WTC11 (cell line): ENCODE measurements around the gene GARNL3. TPM values are rescaled to one million over a fixed set of nuclear protein-coding genes. Genes with fewer than 3 reads are reported as not detected.

Experiments used
- ATAC-seq: fragments of 200-7000 bp; cut with Tn5 transposase; 2 replicates; pipeline ENCODE4 v1.10.0; 2021; ENCODE audit warnings: mild to moderate bottlenecking, moderate library complexity
- CTCF ChIA-PET: fragments of 300-600 bp; sonication (Branson Sonifier 250); formaldehyde crosslinking; loops from one replicate; lab custom pipeline; 2021; ENCODE audit warnings: antibody characterized with exemption; lab: Charles Lee
- POLR2A ChIA-PET: fragments of 350-600 bp; sonication (Branson Sonifier 250); formaldehyde crosslinking; loops from one replicate; lab custom pipeline; 2021; ENCODE audit warnings: antibody characterized with exemption; lab: Charles Lee
- DNase-seq: peaks from one replicate; pipeline ENCODE4 v3.0.0; 2021; ENCODE audit warnings: low spot score
- H3K27ac Mint-ChIP-seq: 2 replicates; pipeline ENCODE4 v1.8.0; 2021; ENCODE audit warnings: mixed read lengths
- H3K27me3 Mint-ChIP-seq: 2 replicates; pipeline ENCODE4 v1.8.0; 2021; ENCODE audit warnings: low read depth, mild to moderate bottlenecking, moderate library complexity, mixed read lengths
- H3K36me3 Mint-ChIP-seq: 2 replicates; pipeline ENCODE4 v1.8.0; 2021; ENCODE audit warnings: mixed read lengths
- H3K4me1 Mint-ChIP-seq: 2 replicates; pipeline ENCODE4 v1.8.0; 2022; ENCODE audit warnings: mixed read lengths
- H3K4me3 Mint-ChIP-seq: 2 replicates; pipeline ENCODE4 v1.8.0; 2021; ENCODE audit warnings: mild to moderate bottlenecking, moderate library complexity, mixed read lengths
- H3K9me3 Mint-ChIP-seq: 2 replicates; pipeline ENCODE4 v1.8.0; 2021; ENCODE audit warnings: mixed read lengths
- AR ChIP-seq: fragments of 250-450 bp; sonication (Bioruptor Pico); IDR thresholded peaks from 2 replicates; pipeline ENCODE4 v1.9.0; 2021; ENCODE audit warnings: mild to moderate bottlenecking
- CBFB ChIP-seq: sonication (generic); formaldehyde crosslinking; IDR thresholded peaks from 2 replicates; pipeline ENCODE4 v1.8.1; 2022; ENCODE audit warnings: mild to moderate bottlenecking, low read depth, missing genetic modification reagents
- E2F4 ChIP-seq: sonication (generic); formaldehyde crosslinking; IDR thresholded peaks from 2 replicates; pipeline ENCODE4 v1.8.1; 2022; ENCODE audit warnings: low read depth, mild to moderate bottlenecking, moderate library complexity, missing genetic modification reagents, borderline replicate concordance
- ELF4 ChIP-seq: sonication (generic); formaldehyde crosslinking; IDR thresholded peaks from 2 replicates; pipeline ENCODE4 v1.8.1; 2022; ENCODE audit warnings: low read depth, mild to moderate bottlenecking, moderate library complexity, missing genetic modification reagents
- ETV6 ChIP-seq: sonication (generic); formaldehyde crosslinking; IDR thresholded peaks from 2 replicates; pipeline ENCODE4 v1.8.1; 2022; ENCODE audit warnings: mild to moderate bottlenecking, missing genetic modification reagents
- FOXP1 ChIP-seq: sonication (generic); formaldehyde crosslinking; IDR thresholded peaks from 2 replicates; pipeline ENCODE4 v1.8.0; 2022; ENCODE audit warnings: missing genetic modification reagents, mild to moderate bottlenecking, moderate library complexity, borderline replicate concordance
- GRHL2 ChIP-seq: fragments of 250-450 bp; sonication (Bioruptor Pico); IDR thresholded peaks from 2 replicates; pipeline ENCODE4 v1.8.0; 2022; ENCODE audit warnings: mild to moderate bottlenecking, moderate library complexity; ENCODE audit not compliant: insufficient replicate concordance, severe bottlenecking
- HMGA2 ChIP-seq: fragments of 250-450 bp; sonication (Bioruptor Pico); IDR thresholded peaks from 2 replicates; pipeline ENCODE4 v1.4.0; 2021; ENCODE audit warnings: mild to moderate bottlenecking, moderate library complexity
- IRF2 ChIP-seq: sonication (generic); formaldehyde crosslinking; IDR thresholded peaks from 2 replicates; pipeline ENCODE4 v1.8.0; 2022; ENCODE audit warnings: low read depth, missing genetic modification reagents, borderline replicate concordance
- JUN ChIP-seq: sonication (generic); formaldehyde crosslinking; IDR thresholded peaks from 2 replicates; pipeline ENCODE4 v1.8.0; 2023; ENCODE audit warnings: mild to moderate bottlenecking, missing genetic modification reagents
- KAT7 ChIP-seq: sonication (generic); formaldehyde crosslinking; IDR thresholded peaks from 2 replicates; pipeline ENCODE4 v1.8.1; 2023; ENCODE audit warnings: missing genetic modification reagents, mild to moderate bottlenecking, borderline replicate concordance
- MAX ChIP-seq: sonication (generic); formaldehyde crosslinking; IDR thresholded peaks from 2 replicates; pipeline ENCODE4 v1.8.0; 2022; ENCODE audit warnings: mild to moderate bottlenecking, missing genetic modification reagents
- MYBL2 ChIP-seq: sonication (generic); formaldehyde crosslinking; IDR thresholded peaks from 2 replicates; pipeline ENCODE4 v1.8.1; 2023; ENCODE audit warnings: mild to moderate bottlenecking, moderate library complexity, missing genetic modification reagents
- NFYB ChIP-seq: sonication (generic); formaldehyde crosslinking; conservative IDR thresholded peaks from 2 replicates; pipeline ENCODE4 v1.8.0; 2022; ENCODE audit warnings: low read depth, missing genetic modification reagents
- NR1H2 ChIP-seq: sonication (generic); formaldehyde crosslinking; IDR thresholded peaks from 2 replicates; pipeline ENCODE4 v1.9.0; 2021; ENCODE audit warnings: mild to moderate bottlenecking, moderate library complexity, missing genetic modification reagents
- NR3C1 ChIP-seq: sonication (generic); formaldehyde crosslinking; conservative IDR thresholded peaks from 2 replicates; pipeline ENCODE4 v1.8.1; 2023; ENCODE audit warnings: low read depth, mild to moderate bottlenecking, missing genetic modification reagents
- SMAD4 ChIP-seq: sonication (generic); formaldehyde crosslinking; IDR thresholded peaks from 2 replicates; pipeline ENCODE4 v1.8.0; 2022; ENCODE audit warnings: mild to moderate bottlenecking, missing genetic modification reagents
- SP1 ChIP-seq: sonication (generic); formaldehyde crosslinking; conservative IDR thresholded peaks from 2 replicates; pipeline ENCODE4 v1.8.1; 2022; ENCODE audit warnings: missing genetic modification reagents
- ZBTB21 ChIP-seq: sonication (generic); formaldehyde crosslinking; IDR thresholded peaks from 2 replicates; pipeline ENCODE4 v1.8.1; 2023; ENCODE audit warnings: mild to moderate bottlenecking, missing genetic modification reagents, borderline replicate concordance
- ZNF121 ChIP-seq: sonication (generic); formaldehyde crosslinking; IDR thresholded peaks from 2 replicates; pipeline ENCODE4 v1.8.0; 2023; ENCODE audit warnings: missing genetic modification reagents
- ZNF232 ChIP-seq: sonication (generic); formaldehyde crosslinking; IDR thresholded peaks from 2 replicates; pipeline ENCODE4 v1.8.0; 2022; ENCODE audit warnings: mild to moderate bottlenecking, missing genetic modification reagents
- ZNF416 ChIP-seq: fragments of 250-450 bp; sonication (Bioruptor Pico); IDR thresholded peaks from 2 replicates; pipeline ENCODE4 v1.9.0; 2021; ENCODE audit warnings: mild to moderate bottlenecking, inconsistent platforms
- ZNF532 ChIP-seq: fragments of 250-450 bp; sonication (Bioruptor Pico); IDR thresholded peaks from 2 replicates; pipeline ENCODE4 v1.9.0; 2021; ENCODE audit warnings: mild to moderate bottlenecking, borderline replicate concordance
- total RNA-seq: library from RNA; stranded (reverse); gene quantifications from 3 replicates; pipeline ENCODE4 v1.2.3, GENCODE V29; 2021
- TF ChIP-seq, protein P1 (sequence below): sonication (generic); formaldehyde crosslinking; IDR thresholded peaks from 2 replicates; pipeline ENCODE4 v1.8.1; 2022; ENCODE audit warnings: low read depth, missing genetic modification reagents, borderline replicate concordance

The GARNL3 gene
- total RNA-seq, 1 experiment from 2014 or later: 17.8 TPM

DNA sequence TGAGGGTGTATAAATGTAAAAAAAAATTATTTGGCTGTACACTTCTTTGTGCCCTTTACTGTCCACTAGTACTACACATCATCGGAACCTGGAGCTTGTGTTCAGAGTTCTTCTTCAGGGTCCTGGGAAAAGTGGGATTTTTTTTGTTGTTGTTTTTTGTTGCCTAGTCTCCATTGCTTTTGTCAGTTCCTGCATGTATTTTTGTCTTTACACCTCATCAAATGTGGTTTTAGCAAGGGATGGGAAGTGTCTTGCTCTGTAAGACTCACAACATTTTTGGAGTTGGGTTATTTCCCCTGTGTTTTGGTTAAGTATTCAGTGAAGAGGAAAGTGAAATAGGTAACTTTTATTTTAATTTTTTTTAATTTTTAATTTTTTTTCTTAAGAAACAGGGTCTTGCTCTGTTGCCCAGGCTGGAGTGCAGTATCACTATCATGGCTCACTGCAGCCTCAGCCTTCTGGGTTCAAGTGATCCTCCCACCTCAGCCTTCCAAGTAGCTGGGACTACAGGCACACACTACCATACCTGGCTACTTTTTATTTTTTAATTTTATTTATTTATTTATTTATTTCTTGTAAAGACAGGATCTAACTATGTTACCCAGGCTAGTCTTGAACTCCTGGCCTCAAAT is 40.7 kb downstream of the GARNL3 start:
- peaks cover 6% of the 10 kb centered on the region for H3K4me1 Mint-ChIP-seq
- H3K36me3 Mint-ChIP-seq: no peaks in the 10 kb centered on the region
- POLR2A ChIA-PET: no interaction called here
- no peak overlapping the region for H3K4me3 Mint-ChIP-seq
- peak overlapping the region; percentile 9; the same call in 1 of the 2 replicates for H3K27ac Mint-ChIP-seq
- CTCF ChIA-PET: no interaction called here
- no peaks in the 10 kb centered on the region for H3K27me3 Mint-ChIP-seq
- ATAC-seq (no peak), DNase-seq (no peak)
- no peak for TF ChIP-seq ELF4
- TF ChIP-seq ZNF121: peak; percentile 67; the same call in 1 of the 2 replicates
- TF ChIP-seq, all 79 proteins: peak for 1
- H3K9me3 Mint-ChIP-seq: no peaks in the 10 kb centered on the region

DNA sequence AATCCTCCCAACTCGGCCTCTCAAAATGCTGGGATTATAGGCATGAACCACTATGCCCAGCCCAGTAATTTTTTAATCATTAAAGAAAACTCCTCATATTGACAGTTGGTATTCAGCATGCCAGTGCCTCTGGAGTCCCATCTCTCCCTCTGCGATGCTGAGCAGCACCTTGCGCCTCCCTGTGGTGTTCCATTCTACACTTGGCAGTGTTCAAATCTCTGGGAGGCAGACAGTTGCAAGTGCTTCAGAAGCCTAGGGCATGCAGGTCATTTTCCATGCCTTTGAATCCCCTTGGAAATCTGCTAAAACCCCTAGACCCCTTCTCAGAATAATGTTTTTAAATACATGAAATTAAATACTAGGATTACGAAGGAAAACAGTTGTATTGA is 41.3 kb downstream of the GARNL3 start:
- no peak for TF ChIP-seq KAT7 (CRISPR knock-in tag)
- no peak for TF ChIP-seq NR1H2 (CRISPR knock-in tag)
- TF ChIP-seq ZBTB21 (CRISPR knock-in tag): no peak
- TF ChIP-seq, protein P1, sequence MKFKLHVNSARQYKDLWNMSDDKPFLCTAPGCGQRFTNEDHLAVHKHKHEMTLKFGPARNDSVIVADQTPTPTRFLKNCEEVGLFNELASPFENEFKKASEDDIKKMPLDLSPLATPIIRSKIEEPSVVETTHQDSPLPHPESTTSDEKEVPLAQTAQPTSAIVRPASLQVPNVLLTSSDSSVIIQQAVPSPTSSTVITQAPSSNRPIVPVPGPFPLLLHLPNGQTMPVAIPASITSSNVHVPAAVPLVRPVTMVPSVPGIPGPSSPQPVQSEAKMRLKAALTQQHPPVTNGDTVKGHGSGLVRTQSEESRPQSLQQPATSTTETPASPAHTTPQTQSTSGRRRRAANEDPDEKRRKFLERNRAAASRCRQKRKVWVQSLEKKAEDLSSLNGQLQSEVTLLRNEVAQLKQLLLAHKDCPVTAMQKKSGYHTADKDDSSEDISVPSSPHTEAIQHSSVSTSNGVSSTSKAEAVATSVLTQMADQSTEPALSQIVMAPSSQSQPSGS (CRISPR knock-in tag): no peak
- no peak for TF ChIP-seq ELF4
- TF ChIP-seq MAX: no peak
- no peak for TF ChIP-seq JUN (CRISPR knock-in tag)
- no peak for TF ChIP-seq ZNF232
- TF ChIP-seq ZNF532 (CRISPR knock-in tag): no peak
- TF ChIP-seq SMAD4 (CRISPR knock-in tag): no peak
- no peak for TF ChIP-seq GRHL2
- no peak for TF ChIP-seq ETV6 (CRISPR knock-in tag)
- no peak for TF ChIP-seq SP1 (CRISPR knock-in tag)
- no peak for TF ChIP-seq ZNF416 (CRISPR knock-in tag)
- TF ChIP-seq IRF2 (CRISPR knock-in tag): no peak
- TF ChIP-seq HMGA2: no peak
- no peak for TF ChIP-seq MYBL2

GRCh38 chr9:127307802-127308201 is 43.2 kb downstream of the GARNL3 start:
- no peak for ATAC-seq
- Mint-ChIP-seq H3K27me3 (no peaks in the 10 kb centered on the region), H3K36me3 (no peaks in the 10 kb centered on the region), H3K4me1 (peaks cover 6% of the 10 kb centered on the region), H3K27ac (peak overlapping the region; percentile 47; the same call in 1 of the 2 replicates), H3K4me3 (no peak overlapping the region), H3K9me3 (no peaks in the 10 kb centered on the region)
- POLR2A ChIA-PET: no interaction called here
- no peak for DNase-seq
- CTCF ChIA-PET: no interaction called here
- no peak for TF ChIP-seq ZNF232
- no peak for TF ChIP-seq NR3C1 (CRISPR knock-in tag)
- TF ChIP-seq E2F4 (CRISPR knock-in tag): no peak
- TF ChIP-seq GRHL2: no peak
- TF ChIP-seq NFYB (CRISPR knock-in tag): no peak
- TF ChIP-seq FOXP1 (CRISPR knock-in tag): no peak
- TF ChIP-seq AR (CRISPR knock-in tag): no peak
- TF ChIP-seq CBFB: no peak

More for the DNA sequence above, 41.3 kb downstream of the GARNL3 start:
- ATAC-seq: peak; percentile 73
- H3K27ac Mint-ChIP-seq: peak overlapping the region; percentile 64; the same call in 1 of the 2 replicates
- H3K4me3 Mint-ChIP-seq: no peak overlapping the region
- DNase-seq: peak; percentile 47
- H3K4me1 Mint-ChIP-seq: peaks cover 6% of the 10 kb centered on the region
- CTCF ChIA-PET: no interaction called here
- POLR2A ChIA-PET: no interaction called here
- no peaks in the 10 kb centered on the region for H3K36me3 Mint-ChIP-seq
- H3K27me3 Mint-ChIP-seq: no peaks in the 10 kb centered on the region
- H3K9me3 Mint-ChIP-seq: no peaks in the 10 kb centered on the region
